MM.1S (cell line): Measurements from ENCODE around the gene HSD11B2.

ENCODE experiments used
- DNase-seq: peaks from one replicate; pipeline ENCODE4 v3.0.0-alpha.2; 2015
- H2AFZ ChIP-seq: fragments of 300-600 bp; sonication (generic); 2 replicates; pipeline ENCODE4 v1.6.0; 2016; ENCODE audit warnings: antibody characterized with exemption, low read length
- H3F3A ChIP-seq: fragments of 300-600 bp; sonication (generic); 2 replicates; pipeline ENCODE4 v1.6.1; 2016; ENCODE audit warnings: mild to moderate bottlenecking, antibody characterized with exemption, low read length, moderate library complexity, mixed read lengths; ENCODE audit not compliant: insufficient read depth
- H3K27ac ChIP-seq: fragments of 300-600 bp; sonication (generic); 2 replicates; pipeline ENCODE4 v1.5.1; 2016; ENCODE audit warnings: mild to moderate bottlenecking, low read length
- H3K27me3 ChIP-seq: fragments of 300-600 bp; sonication (generic); replicated peaks from 2 replicates; pipeline ENCODE4 v1.6.0; 2016; ENCODE audit warnings: low read length; ENCODE audit not compliant: insufficient read depth
- H3K36me3 ChIP-seq: fragments of 300-600 bp; sonication (generic); replicated peaks from 2 replicates; pipeline ENCODE4 v1.6.1; 2016; ENCODE audit warnings: mild to moderate bottlenecking, low read length, mixed read lengths; ENCODE audit not compliant: insufficient read depth
- H3K4me1 ChIP-seq: fragments of 300-600 bp; sonication (generic); 2 replicates; pipeline ENCODE4 v1.6.1; 2016; ENCODE audit warnings: low read length, mixed read lengths
- H3K4me2 ChIP-seq: fragments of 300-600 bp; sonication (generic); 2 replicates; pipeline ENCODE4 v1.6.0; 2016; ENCODE audit warnings: low read depth, low read length
- H3K4me3 ChIP-seq: fragments of 300-600 bp; sonication (generic); 2 replicates; pipeline ENCODE4 v1.5.1; 2016; ENCODE audit warnings: low read length, mixed read lengths
- H3K79me2 ChIP-seq: fragments of 300-600 bp; sonication (generic); 2 replicates; pipeline ENCODE4 v1.6.1; 2016; ENCODE audit warnings: mixed run types, low read length, mixed read lengths
- H3K9ac ChIP-seq: fragments of 300-600 bp; sonication (generic); 2 replicates; pipeline ENCODE4 v1.6.1; 2016; ENCODE audit warnings: low read length, mixed read lengths
- H3K9me2 ChIP-seq: fragments of 300-600 bp; sonication (generic); replicated peaks from 2 replicates; pipeline ENCODE4 v1.6.1; 2016; ENCODE audit warnings: mild to moderate bottlenecking, low read length, mixed read lengths; ENCODE audit not compliant: insufficient read depth
- H3K9me3 ChIP-seq: fragments of 300-600 bp; sonication (generic); replicated peaks from 2 replicates; pipeline ENCODE4 v1.6.1; 2016; ENCODE audit warnings: mild to moderate bottlenecking, low read length, mixed read lengths; ENCODE audit not compliant: insufficient read depth
- H4K20me1 ChIP-seq: fragments of 300-600 bp; sonication (generic); 2 replicates; pipeline ENCODE4 v1.6.1; 2016; ENCODE audit warnings: mild to moderate bottlenecking, low read length, moderate library complexity, mixed read lengths; ENCODE audit not compliant: insufficient read depth
- CTCF ChIP-seq: fragments of 300-600 bp; sonication (generic); IDR thresholded peaks from 2 replicates; pipeline ENCODE4 v1.5.1; 2016; ENCODE audit warnings: antibody characterized with exemption, low read length, mixed read lengths
- EZH2 ChIP-seq: fragments of 300-600 bp; sonication (generic); optimal IDR thresholded peaks from 2 replicates; pipeline ENCODE3; 2017; ENCODE audit warnings: low read depth, mild to moderate bottlenecking, antibody characterized with exemption, low read length, mixed read lengths
- EZH2phosphoT487 ChIP-seq: fragments of 300-600 bp; sonication (generic); IDR thresholded peaks from 2 replicates; pipeline ENCODE4 v1.6.1; 2018; ENCODE audit warnings: antibody characterized with exemption, low read length

The HSD11B2 gene

GRCh38 chr16:67474551-67475455, 43.9 kb downstream of the HSD11B2 start:
- H3K9ac ChIP-seq: no peak overlapping the region
- H3K79me2 ChIP-seq: peaks cover 97% of the 10 kb centered on the region
- H3F3A ChIP-seq: no peaks in the 10 kb centered on the region
- no peak overlapping the region for H2AFZ ChIP-seq
- DNase-seq: no peak
- no peaks in the 10 kb centered on the region for H3K9me3 ChIP-seq
- peaks cover 4% of the 10 kb centered on the region; the same call in 1 of the 2 replicates for H3K4me1 ChIP-seq
- H3K27ac ChIP-seq: no peak overlapping the region
- TF ChIP-seq CTCF (no peak), EZH2phosphoT487 (no peak), EZH2 (no peak)
- H3K4me3 ChIP-seq: no peak overlapping the region
- H3K36me3 ChIP-seq: no peaks in the 10 kb centered on the region
- peaks cover 17% of the 10 kb centered on the region for H4K20me1 ChIP-seq
- H3K4me2 ChIP-seq: no peak overlapping the region
- no peaks in the 10 kb centered on the region for H3K9me2 ChIP-seq
- no peaks in the 10 kb centered on the region for H3K27me3 ChIP-seq

GRCh38 chr16:67477960-67478554, 47.1 kb downstream of the HSD11B2 start:
- peaks cover 15% of the 10 kb centered on the region; the same call in 1 of the 2 replicates for H4K20me1 ChIP-seq
- no peaks in the 10 kb centered on the region for H3K9me2 ChIP-seq
- no peaks in the 10 kb centered on the region for H3F3A ChIP-seq
- H3K4me1 ChIP-seq: peaks cover 4% of the 10 kb centered on the region; the same call in 1 of the 2 replicates
- H3K9ac ChIP-seq: no peak overlapping the region
- H3K4me3 ChIP-seq: no peak overlapping the region
- peaks cover 95% of the 10 kb centered on the region for H3K79me2 ChIP-seq
- no peak for DNase-seq
- no peaks in the 10 kb centered on the region for H3K27me3 ChIP-seq
- TF ChIP-seq EZH2 (no peak), CTCF (no peak), EZH2phosphoT487 (no peak)
- no peaks in the 10 kb centered on the region for H3K9me3 ChIP-seq
- no peak overlapping the region for H3K27ac ChIP-seq
- H3K4me2 ChIP-seq: no peak overlapping the region
- no peak overlapping the region for H2AFZ ChIP-seq
- H3K36me3 ChIP-seq: no peaks in the 10 kb centered on the region

DNA sequence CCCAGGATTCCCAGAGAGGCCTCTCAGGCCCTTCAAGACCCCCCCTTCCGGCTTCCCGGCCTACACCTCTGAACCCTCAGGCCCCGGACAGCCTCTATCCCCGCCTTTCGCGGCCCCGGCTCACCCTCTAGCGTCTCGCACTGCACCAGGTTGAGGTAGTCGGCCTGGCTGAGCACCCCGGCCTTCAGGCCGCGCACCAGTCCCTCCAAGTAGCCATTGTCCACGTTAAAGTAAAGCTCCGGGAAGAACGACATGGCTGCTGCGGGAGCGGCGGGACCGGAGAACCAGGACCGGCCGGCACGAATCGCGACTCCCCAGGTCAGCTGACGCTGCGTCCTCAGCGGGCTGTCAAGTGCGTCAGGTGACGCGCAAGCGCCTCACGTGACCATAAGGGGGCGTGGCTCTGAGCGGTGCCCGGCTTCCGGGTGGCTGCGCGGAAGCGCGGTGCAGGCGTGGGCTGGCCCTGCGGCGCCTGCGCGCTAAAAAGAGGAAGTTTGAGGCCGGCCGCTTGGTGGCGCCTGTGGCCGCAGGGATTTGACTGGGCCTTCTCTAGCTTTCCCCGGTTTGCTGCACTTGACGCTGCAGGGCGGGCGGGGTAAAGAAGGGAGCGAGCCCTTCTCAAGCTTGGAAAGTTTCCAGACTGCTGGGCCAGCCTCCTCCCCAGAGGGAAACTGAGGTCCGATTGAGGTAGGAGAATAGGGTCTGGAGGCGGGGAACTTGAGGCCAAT, 50.1 kb downstream of the HSD11B2 start, which contains the start of gene ATP6V0D1:
TSS of gene ATP6V0D1 (minus strand) at position 325 of the 728 bp plus-strand sequence. CDS start at position 254, 71 bp downstream.
- peak within 1 kb of the TSS; percentile 71; the same call in 1 of the 2 replicates for H3K27ac ChIP-seq

More for the DNA sequence above, 50.1 kb downstream of the HSD11B2 start, which contains the start of gene ATP6V0D1:
- peaks cover 4% of the 10 kb centered on the region; the same call in 1 of the 2 replicates for H3K4me1 ChIP-seq
- H3K36me3 ChIP-seq: no peaks in the 10 kb centered on the region
- no peaks in the 10 kb centered on the region for H3F3A ChIP-seq
- peak within 1 kb of the TSS; percentile 90 for H2AFZ ChIP-seq
- H4K20me1 ChIP-seq: peaks cover 7% of the 10 kb centered on the region; the same call in 1 of the 2 replicates
- peak within 1 kb of the TSS; percentile 76 for H3K4me2 ChIP-seq
- no peaks in the 10 kb centered on the region for H3K9me2 ChIP-seq
- peak within 1 kb of the TSS; percentile 99 for H3K4me3 ChIP-seq
- H3K9me3 ChIP-seq: no peaks in the 10 kb centered on the region
- H3K9ac ChIP-seq: peak within 1 kb of the TSS; percentile 90
- peak; percentile 99 for DNase-seq
- TF ChIP-seq EZH2 (no peak), EZH2phosphoT487 (no peak), CTCF (peak; percentile 81)
- H3K79me2 ChIP-seq: peaks cover 74% of the 10 kb centered on the region
- no peaks in the 10 kb centered on the region for H3K27me3 ChIP-seq
